DMS 273 treated with DMSO at 0.1 percent for 48 hours (cell line): ENCODE data around the gene ZBTB48.

Experiments
- DNase-seq: peaks from one replicate; lab custom pipeline; 2025; lab: John Stamatoyannopoulos, UW

Gene ZBTB48

DNA sequence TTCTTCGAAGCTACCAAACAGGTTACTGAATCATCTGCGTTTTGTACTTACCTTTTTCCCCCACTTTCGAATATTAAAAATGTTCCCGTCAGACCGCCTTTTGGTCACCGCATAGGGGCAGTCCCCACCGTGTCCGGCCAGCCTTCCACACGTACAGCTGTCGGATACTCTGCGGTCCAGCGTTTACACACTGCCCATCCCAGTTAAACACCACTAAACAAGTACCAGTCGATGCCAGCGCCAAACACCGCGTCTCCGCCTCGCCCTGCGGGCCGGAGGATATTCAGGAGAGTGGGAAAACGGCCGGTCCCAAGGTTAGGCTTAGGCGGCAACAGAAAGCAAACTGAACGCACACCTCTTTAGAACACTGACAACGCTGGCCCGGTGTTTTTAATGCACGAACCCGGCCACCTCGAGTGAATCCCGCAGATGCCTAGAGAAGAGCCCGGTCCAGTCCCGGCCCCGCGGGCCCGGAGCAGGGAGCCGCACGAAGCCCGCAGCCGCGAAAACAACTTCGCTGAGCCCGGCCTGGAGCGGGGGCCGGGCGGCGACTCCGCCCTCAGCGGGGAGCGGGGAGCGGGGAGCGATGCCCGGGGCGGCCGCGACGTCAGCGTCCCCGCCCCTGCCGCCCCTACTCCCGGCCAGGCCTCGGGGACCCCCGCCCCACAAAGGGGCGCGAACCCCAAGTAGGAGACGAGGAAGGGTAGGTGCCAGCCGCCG is 33.0 kb downstream of the ZBTB48 start:
- peak; percentile 22 for DNase-seq

GRCh38 chr1:6613361-6614018 is 33.7 kb downstream of the ZBTB48 start, which contains the start of gene PHF13:
Gene PHF13 (plus strand): TSS chr1:6613731. CDS start chr1:6614067, 336 bp downstream.
- DNase-seq, result peak; percentile 97

DNA sequence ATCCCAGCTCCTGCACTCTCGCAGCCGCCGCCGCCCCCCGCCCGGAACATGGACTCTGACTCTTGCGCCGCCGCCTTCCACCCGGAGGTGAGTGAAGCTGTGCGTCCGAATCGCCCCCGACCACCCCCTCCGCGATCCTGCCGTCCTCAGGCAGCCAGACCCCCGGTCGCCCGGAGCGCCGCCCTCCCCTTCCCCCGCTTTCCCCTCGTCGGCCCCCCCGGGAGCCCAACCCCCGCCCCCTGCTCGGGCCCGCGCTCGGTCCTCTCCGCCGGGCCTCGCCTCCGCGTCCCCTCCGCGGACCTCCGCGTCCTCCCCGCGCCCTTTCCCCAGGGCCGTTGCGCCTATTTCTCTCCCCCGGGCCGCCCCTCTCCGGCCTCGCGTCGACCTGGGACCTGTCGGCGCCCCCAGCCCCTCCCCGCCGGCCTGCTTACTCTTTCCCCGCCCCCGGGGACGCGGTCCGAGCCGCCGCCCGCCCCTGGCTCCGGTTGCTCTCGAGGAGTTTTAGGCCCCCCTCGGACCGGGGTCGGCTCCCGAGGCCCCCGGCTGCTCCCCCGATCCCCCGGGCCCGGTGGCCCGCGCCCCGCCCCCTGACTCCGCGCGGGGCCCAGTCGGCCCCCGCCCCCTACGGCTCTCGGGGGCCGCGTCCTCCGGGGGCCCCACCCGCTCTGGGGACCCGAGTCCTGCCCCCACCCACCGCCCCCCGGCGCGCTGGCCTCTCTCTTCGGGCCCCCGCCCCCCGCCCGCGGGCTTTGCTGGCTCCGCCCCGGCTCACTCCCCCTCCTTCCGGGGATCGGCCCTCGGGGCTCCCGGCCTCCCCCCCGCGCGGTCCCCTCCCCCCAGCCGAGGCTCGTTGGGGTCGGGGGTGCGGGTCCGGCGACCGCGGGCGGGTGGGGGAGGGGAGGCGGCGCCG is 34.5 kb downstream of the ZBTB48 start:
- DNase-seq, result no peak

- no peak for DNase-seq
These were observed 35.4 kb downstream of the ZBTB48 start for GRCh38 chr1:6614929-6615785.

GRCh38 chr1:6619045-6619444 is 39.3 kb downstream of the ZBTB48 start:
- DNase-seq, result no peak

- no peak for DNase-seq
These were observed 41.9 kb downstream of the ZBTB48 start for GRCh38 chr1:6621429-6622391.

GRCh38 chr1:6622396-6623152 is 42.8 kb downstream of the ZBTB48 start:
- no peak for DNase-seq

GRCh38 chr1:6623269-6623965 is 43.6 kb downstream of the ZBTB48 start:
- DNase-seq, result no peak

DNA sequence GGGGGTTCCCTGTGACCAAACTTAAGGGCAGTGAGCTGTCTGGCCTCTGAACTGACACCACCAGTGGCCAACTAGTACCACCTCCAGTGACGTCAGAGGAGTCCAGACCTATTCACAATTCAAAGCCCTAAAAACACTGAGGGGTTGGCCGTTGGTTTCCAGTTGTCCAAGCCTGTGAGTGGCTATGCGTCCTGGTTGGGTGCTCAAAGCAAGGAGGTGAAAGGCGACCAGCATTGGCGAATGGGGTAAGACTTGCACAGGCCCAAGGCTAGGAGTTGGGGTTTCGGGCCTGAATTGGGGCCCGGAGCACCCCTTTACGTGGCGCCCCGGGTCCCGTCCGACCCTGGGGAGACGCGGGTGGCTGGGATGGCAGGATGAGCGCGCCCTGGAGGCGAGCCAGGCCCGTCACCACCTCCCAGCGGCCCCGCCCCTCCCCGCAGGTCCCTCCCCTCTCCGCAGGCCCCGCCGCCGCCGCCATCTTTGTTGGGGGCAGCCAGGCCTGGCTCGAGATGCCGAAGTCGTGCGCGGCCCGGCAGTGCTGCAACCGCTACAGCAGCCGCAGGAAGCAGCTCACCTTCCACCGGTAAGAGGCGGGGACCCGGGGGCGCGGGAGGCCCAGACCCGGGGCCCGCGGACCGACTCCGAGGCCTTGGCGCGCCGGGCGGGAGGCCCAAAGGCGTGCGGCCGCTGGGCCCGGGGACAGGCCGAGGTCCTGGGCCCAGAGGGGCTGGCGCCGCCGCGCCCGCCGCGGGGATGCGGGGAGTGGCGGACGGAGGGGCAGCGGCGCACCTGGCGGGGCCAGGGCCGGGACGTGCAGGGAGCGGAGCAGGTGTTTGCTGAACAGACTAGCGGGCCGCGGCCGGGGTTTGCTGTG is 45.2 kb downstream of the ZBTB48 start, which contains the start of gene THAP3:
Gene THAP3, plus strand, starts transcription at position 159 of the 874 bp plus-strand sequence. Its CDS starts 351 bp downstream, at position 510.
- DNase-seq, result peak; percentile 53

DNA sequence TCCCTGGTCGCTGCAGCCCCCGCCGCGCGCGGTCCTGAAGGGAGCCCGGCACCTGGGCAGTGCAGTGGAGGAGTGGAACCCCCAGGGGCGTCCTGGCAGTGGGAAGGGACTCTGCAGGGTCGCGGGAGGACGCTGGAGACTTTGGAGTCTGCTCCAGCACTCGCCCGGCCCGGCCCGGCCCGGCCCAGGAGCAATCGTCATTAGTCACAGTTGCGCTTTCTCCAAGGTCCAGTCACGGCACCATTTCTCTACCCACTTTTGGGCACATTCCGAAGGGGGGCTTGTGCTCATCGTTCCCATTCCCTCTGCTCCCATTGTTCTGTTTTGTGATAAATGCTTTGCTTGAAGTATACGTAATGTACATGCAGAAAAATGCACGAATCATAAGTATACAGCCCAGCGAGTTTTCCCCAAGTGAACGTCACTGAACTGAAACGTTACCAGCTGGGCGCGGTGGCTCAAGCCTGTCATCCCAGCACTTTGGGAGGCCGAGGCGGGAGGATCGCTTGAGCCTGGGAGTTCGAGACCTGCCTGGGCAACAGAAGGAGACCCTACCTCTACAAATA is 45.9 kb downstream of the ZBTB48 start:
- DNase-seq, result no peak

- no peak for DNase-seq
These were observed 47.2 kb downstream of the ZBTB48 start for GRCh38 chr1:6627031-6627430.

DNA sequence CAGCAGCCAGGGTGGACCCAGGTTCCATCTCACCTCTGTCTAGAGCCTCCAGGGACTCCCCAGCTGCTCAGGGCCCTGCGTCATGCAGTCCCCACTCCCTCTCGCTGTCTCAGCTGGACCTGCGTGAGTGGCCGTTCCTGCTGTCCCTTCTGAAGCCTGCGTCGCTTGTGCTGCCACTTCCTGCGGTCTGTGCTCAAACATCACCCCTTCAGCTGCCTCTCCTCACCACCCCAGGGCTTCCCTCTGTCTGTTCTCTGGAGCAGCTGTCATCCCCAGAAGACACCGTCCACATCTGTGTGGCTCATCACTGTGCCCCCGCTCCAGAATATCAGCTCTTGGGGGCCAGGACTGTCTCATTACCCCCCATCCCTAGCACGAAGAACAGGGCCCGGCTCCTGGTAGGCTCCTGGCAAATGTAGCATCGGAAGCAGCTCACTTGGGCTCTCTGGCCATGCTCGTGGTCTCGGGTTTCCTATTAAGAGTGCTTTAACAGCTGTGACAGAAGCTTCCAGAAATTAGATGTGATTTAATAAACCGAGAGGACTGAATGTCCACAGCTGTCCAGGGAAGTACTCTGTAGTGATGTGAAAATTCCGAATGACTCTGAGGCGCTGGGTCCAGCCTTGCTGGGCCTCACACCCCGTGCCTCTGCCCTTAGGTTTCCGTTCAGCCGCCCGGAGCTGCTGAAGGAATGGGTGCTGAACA is 48.2 kb downstream of the ZBTB48 start:
- no peak for DNase-seq

DNA sequence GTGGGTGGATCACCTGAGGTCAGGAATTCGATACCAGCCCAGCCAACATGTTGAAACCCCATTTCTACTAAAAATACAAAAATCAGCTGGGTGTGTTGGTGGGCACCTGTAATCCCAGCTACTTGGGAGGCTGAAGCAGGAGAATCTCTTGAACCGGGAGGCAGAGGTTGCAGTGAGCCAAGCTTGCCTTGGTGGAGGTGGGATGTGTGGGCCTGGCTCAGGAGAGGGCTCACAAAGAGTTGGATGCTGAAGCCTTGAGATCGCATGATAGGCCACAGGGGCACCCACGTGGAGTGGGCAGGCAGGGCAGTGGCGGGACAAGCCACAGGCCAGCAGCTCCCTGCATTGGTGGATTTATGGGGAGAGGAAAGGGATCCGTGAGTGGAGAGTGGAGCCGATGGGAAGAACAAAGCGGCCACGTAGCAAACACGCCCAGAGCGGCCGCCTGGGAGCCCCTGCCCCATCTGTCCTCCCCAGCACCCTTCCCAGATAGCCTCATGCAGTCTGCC is 49.2 kb downstream of the ZBTB48 start:
- no peak for DNase-seq

GRCh38 chr1:6630027-6630426 is 50.2 kb downstream of the ZBTB48 start:
- no peak for DNase-seq

DNA sequence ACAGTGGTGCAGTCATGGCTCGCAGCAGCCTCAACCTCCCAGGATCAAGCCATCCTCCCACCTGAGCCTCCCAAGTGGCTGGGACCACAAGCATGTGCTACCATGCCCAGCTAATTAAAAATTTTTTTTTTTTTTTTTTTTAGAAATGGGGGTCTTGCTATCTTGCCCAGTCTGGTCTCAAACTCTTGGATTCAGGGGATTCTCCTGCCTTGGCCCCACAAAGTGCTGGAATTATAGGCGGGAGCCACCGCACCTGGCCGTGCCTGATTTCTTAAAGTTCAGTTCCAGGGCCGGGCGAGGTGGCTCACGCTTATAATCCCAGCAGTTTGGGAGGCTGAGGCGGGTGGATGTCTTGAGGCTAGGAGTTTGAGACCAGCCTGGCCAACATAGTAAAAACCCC is 51.3 kb downstream of the ZBTB48 start:
- DNase-seq, result no peak
